K562 (cell line): ENCODE data around the gene NDC1. TPM values are rescaled to one million over a fixed set of nuclear protein-coding genes. Genes with fewer than 3 reads are reported as not detected.

ENCODE experiments used
- ATAC-seq: fragments of 200-7000 bp; cut with Tn5 transposase; 3 replicates; pipeline ENCODE4 v1.9.1; 2020; ENCODE audit warnings: moderate library complexity
- BruUV-seq: library from RNA; stranded (reverse); fragments of 400-500 nt; replicated peaks from 2 replicates; lab custom pipeline; 2021; lab: Mats Ljungman, UMichigan
- CTCF ChIA-PET: fragments of 300-600 bp; formaldehyde crosslinking; extraction: SDS; loops from one replicate; lab custom pipeline; 2021; ENCODE audit warnings: low intra/inter-chr PET ratio; lab: Yijun Ruan, JAX
- POLR2A ChIA-PET: fragments of 300-600, 350-650 bp; sonication (Branson Sonifier 250); formaldehyde crosslinking; extraction: SDS; loops from one replicate; lab custom pipeline; 2021; ENCODE audit warnings: antibody characterized with exemption, inconsistent platforms; lab: Yijun Ruan, JAX
- DNase-seq, 4 experiments: peaks; one replicate each; pipeline versions ENCODE4 v3.0.0 to v3.0.0-alpha.2; 2011 to 2018; ENCODE audit warnings: low spot score in 3 of 4, mixed read lengths in 3 of 4; ENCODE audit errors: extremely low read depth in 1 of 4
- FAIRE-seq: peaks from 2 replicates; lab custom pipeline; 2011; peaks lifted over from hg19 to GRCh38; lab: Jason Lieb, UNC
- H2AFZ ChIP-seq: 2 replicates; pipeline ENCODE4 v1.6.0; 2011; ENCODE audit warnings: low read depth, low read length, control low read depth, inconsistent platforms
- H3K27ac ChIP-seq: fragments of 200-600 bp; 3 replicates; pipeline ENCODE4 v1.8.0; 2011; ENCODE audit warnings: low read depth, mild to moderate bottlenecking, control low read depth, inconsistent platforms, low read length, moderate library complexity, mixed read lengths; ENCODE audit errors: extremely low read depth
- H3K27me3 ChIP-seq, 2 experiments: fragments of 300-600 bp in 1 of 2; 2 replicates in 1 of 2; 3 replicates in 1 of 2; pipeline versions ENCODE4 v1.6.0 to v1.8.0; 2011; ENCODE audit warnings: inconsistent platforms in 2 of 2, low read length in 2 of 2, mild to moderate bottlenecking in 1 of 2, mixed read lengths in 1 of 2, moderate library complexity in 1 of 2; ENCODE audit not compliant: control insufficient read depth in 2 of 2, insufficient read depth in 2 of 2
- H3K36me3 ChIP-seq: fragments of 300-600 bp; 3 replicates; pipeline ENCODE4 v1.8.0; 2011; ENCODE audit warnings: mild to moderate bottlenecking, low read length, inconsistent platforms; ENCODE audit not compliant: control insufficient read depth, insufficient read depth
- H3K4me1 ChIP-seq, 2 experiments: fragments of 200-600 bp in 1 of 2; replicated peaks in 1 of 2; 2 replicates in 1 of 2; 3 replicates in 1 of 2; pipeline versions ENCODE4 v1.5.1 to v1.8.0; 2011; ENCODE audit warnings: inconsistent platforms in 2 of 2, low read length in 2 of 2, mild to moderate bottlenecking in 1 of 2, mixed read lengths in 1 of 2, moderate library complexity in 1 of 2; ENCODE audit not compliant: control insufficient read depth in 2 of 2, insufficient read depth in 2 of 2
- H3K4me2 ChIP-seq: 2 replicates; pipeline ENCODE4 v1.6.1; 2011; ENCODE audit warnings: low read length, control low read depth, inconsistent platforms, mixed read lengths; ENCODE audit not compliant: insufficient read depth
- H3K4me3 ChIP-seq: fragments of 200-600 bp; sonication (generic), shearing (Covaris generic); 2 replicates; pipeline ENCODE4 v1.5.1; 2016; ENCODE audit warnings: control low read depth, inconsistent platforms
- H3K79me2 ChIP-seq: fragments of 200-600 bp; 3 replicates; pipeline ENCODE4 v1.8.0; 2011; ENCODE audit warnings: low read length, inconsistent platforms; ENCODE audit not compliant: control insufficient read depth, insufficient read depth
- H3K9ac ChIP-seq, 2 experiments: 2 replicates each; pipeline versions ENCODE4 v1.6.0 to v1.6.1; 2011; ENCODE audit warnings: low read depth in 2 of 2, low read length in 2 of 2, control low read depth in 1 of 2, inconsistent platforms in 1 of 2, mild to moderate bottlenecking in 1 of 2, mixed read lengths in 1 of 2; ENCODE audit not compliant: insufficient read depth in 1 of 2
- H3K9me1 ChIP-seq: one replicate; pipeline ENCODE4 v1.6.0; 2011; ENCODE audit warnings: inconsistent platforms, mild to moderate bottlenecking, low read length, moderate library complexity; ENCODE audit not compliant: control insufficient read depth, insufficient read depth
- H3K9me3 ChIP-seq: replicated peaks from 2 replicates; pipeline ENCODE4 v1.5.1; 2011; ENCODE audit warnings: low read depth, low read length, inconsistent platforms; ENCODE audit not compliant: control insufficient read depth, insufficient read depth
- H4K20me1 ChIP-seq: replicated peaks from 2 replicates; pipeline ENCODE4 v1.6.1; 2011; ENCODE audit warnings: low read length, inconsistent platforms, mixed read lengths; ENCODE audit not compliant: control insufficient read depth, insufficient read depth
- CREBBP ChIP-seq: IDR thresholded peaks from one replicate; pipeline ENCODE4 v1.6.1; 2012; ENCODE audit warnings: low read depth, mild to moderate bottlenecking, control low read depth, inconsistent platforms, low read length
- EGR1 ChIP-seq: fragments of 450-650 bp; conservative IDR thresholded peaks from 2 replicates; pipeline ENCODE4 v1.6.1; 2017; ENCODE audit warnings: mild to moderate bottlenecking
- HNRNPUL1 ChIP-seq: fragments of 200-400 bp; formaldehyde crosslinking; IDR thresholded peaks from 2 replicates; pipeline ENCODE4 v1.6.1; 2017; ENCODE audit warnings: low read length
- MBD2 ChIP-seq: sonication (generic); IDR thresholded peaks from 2 replicates; pipeline ENCODE4 v1.6.1; 2016; ENCODE audit warnings: low read depth, borderline replicate concordance
- POU5F1 ChIP-seq: fragments of 150-350 bp; IDR thresholded peaks from 2 replicates; pipeline ENCODE4 v1.6.1; 2014; ENCODE audit warnings: borderline replicate concordance, low read length, low read depth, mild to moderate bottlenecking; ENCODE audit not compliant: partially characterized antibody
- RBM39 ChIP-seq: fragments of 200-400 bp; formaldehyde crosslinking; optimal IDR thresholded peaks from 2 replicates; pipeline ENCODE3; 2018; ENCODE audit warnings: low read depth, low read length
- SAP30 ChIP-seq: fragments of 200-600 bp; sonication (generic); IDR thresholded peaks from 2 replicates; pipeline ENCODE4 v1.6.1; 2012; ENCODE audit warnings: borderline replicate concordance, low read depth, mild to moderate bottlenecking, moderate library complexity, low read length, control low read depth, inconsistent platforms; ENCODE audit not compliant: insufficient read depth, poor library complexity, severe bottlenecking
- SMARCC2 ChIP-seq: fragments of 450-650 bp; IDR thresholded peaks from 2 replicates; pipeline ENCODE4 v1.6.1; 2017; ENCODE audit warnings: antibody characterized with exemption, moderate library complexity, mild to moderate bottlenecking, low read depth
- SRSF1 ChIP-seq: fragments of 200-400 bp; formaldehyde crosslinking; IDR thresholded peaks from 2 replicates; pipeline ENCODE4 v1.6.1; 2017; ENCODE audit warnings: mild to moderate bottlenecking, low read depth, low read length, moderate library complexity
- SUPT5H ChIP-seq: fragments of 450-650 bp; IDR thresholded peaks from 2 replicates; pipeline ENCODE4 v1.6.1; 2016
- ZNF551 ChIP-seq: fragments of 250-450 bp; sonication (Bioruptor Pico); IDR thresholded peaks from 2 replicates; pipeline ENCODE4 v1.5.0; 2021; ENCODE audit warnings: mild to moderate bottlenecking, moderate library complexity
- ZNF830 ChIP-seq: fragments of 250-450 bp; sonication (Bioruptor Pico); IDR thresholded peaks from 2 replicates; pipeline ENCODE4 v1.5.0; 2021; ENCODE audit warnings: mild to moderate bottlenecking
- WGBS: fragments of 100-300 bp; shearing (Covaris generic); methylation state at CpG from one replicate; pipeline ENCODE4 v1.1.6; 2016; ENCODE audit warnings: low coverage, mixed read lengths; ENCODE audit not compliant: insufficient coverage; ENCODE audit errors: missing lambda C conversion rate; 5-methylcytosine and 5-hydroxymethylcytosine counted together
- in situ Hi-C: fragments of 300-500 bp; cut with MboI; formaldehyde crosslinking; loops from 4 replicates; pipeline ENCODE4 v1.15.0; 2018; ENCODE audit warnings: inconsistent platforms, mixed read lengths
- intact Hi-C: fragments of 100-400 bp; cut with micrococcal nuclease; formaldehyde crosslinking; loops from 2 replicates; pipeline ENCODE4 v1.14.2; 2022
- polyA plus RNA-seq, 8 experiments: library from polyadenylated mRNA; depleted of rRNA in 4 of 8; stranded (reverse) in 5 of 8; unstranded in 3 of 8; fragments of >200 nt; fragmentation: Nextera tagmentation in 2 of 8; fragmentation: Illumina TruSeq in 1 of 8; extraction: Ambion mirVana in 2 of 8; extraction: Trizol in 1 of 8; gene quantifications; 2 replicates each; pipeline versions ENCODE4 v1.2.1 to v1.2.3, GENCODE V29; 2011 to 2014; ENCODE audit warnings: inconsistent platforms in 1 of 8, missing spikeins in 1 of 8
- total RNA-seq, 7 experiments: library from RNA; depleted of rRNA in 6 of 7; stranded (reverse); fragments of >200 nt in 6 of 7; fragmentation: Illumina TruSeq in 2 of 7; extraction: Trizol in 2 of 7; gene quantifications; 2 replicates each; pipeline versions ENCODE4 v1.2.1 to v1.2.3, GENCODE V29; 2011 to 2021; ENCODE audit warnings: low replicate concordance in 1 of 7
- TF ChIP-seq, protein P1 (sequence below): fragments of 450-650 bp; formaldehyde crosslinking; conservative IDR thresholded peaks from 2 replicates; pipeline ENCODE4 v1.4.0; 2022; ENCODE audit warnings: mild to moderate bottlenecking, missing genetic modification characterization
- TF ChIP-seq, protein P2 (sequence below): fragments of 200-800 bp; sonication (Bioruptor generic); IDR thresholded peaks from 2 replicates; pipeline ENCODE4 v1.6.1; 2017; ENCODE audit warnings: missing genetic modification characterization, missing compliant biosample characterization
- TF ChIP-seq, protein P3 (sequence below), 2 experiments: fragments of 450-650 bp; IDR thresholded peaks; 2 replicates each; pipeline ENCODE4 v1.6.1; 2016

The NDC1 gene
- total and polyA plus RNA-seq, 9 of the 15 experiments (the other 6 are each of a cell fraction or from before 2014, with no cell fraction given) = 26.9 to 102 (median 64.5) TPM

DNA sequence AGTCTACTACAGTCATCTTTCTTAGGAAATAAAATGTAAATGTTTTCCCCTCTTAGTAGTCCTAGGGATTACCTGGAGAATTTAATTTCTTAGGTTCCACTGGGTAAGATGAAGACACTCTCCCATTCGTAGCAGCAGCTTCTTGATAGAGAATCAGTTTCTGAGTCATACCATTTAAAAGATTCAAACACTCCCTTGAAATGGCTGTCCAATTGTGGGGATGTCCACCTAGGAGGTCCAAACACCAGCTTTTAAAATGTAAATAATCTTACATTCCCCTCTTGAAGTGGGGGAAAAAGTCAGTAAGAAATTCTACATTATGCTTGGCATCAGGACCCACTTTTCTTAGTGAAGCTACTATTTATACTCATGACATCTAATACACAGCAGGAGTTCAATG lies 37.5 kb downstream of the NDC1 start (continued):
- TF ChIP-seq, protein P1, sequence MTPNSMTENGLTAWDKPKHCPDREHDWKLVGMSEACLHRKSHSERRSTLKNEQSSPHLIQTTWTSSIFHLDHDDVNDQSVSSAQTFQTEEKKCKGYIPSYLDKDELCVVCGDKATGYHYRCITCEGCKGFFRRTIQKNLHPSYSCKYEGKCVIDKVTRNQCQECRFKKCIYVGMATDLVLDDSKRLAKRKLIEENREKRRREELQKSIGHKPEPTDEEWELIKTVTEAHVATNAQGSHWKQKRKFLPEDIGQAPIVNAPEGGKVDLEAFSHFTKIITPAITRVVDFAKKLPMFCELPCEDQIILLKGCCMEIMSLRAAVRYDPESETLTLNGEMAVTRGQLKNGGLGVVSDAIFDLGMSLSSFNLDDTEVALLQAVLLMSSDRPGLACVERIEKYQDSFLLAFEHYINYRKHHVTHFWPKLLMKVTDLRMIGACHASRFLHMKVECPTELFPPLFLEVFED (CRISPR knock-in tag) = no peak
- no peak for TF ChIP-seq ZNF551 (CRISPR knock-in tag)
- TF ChIP-seq MBD2 = no peak
- TF ChIP-seq, protein P2, sequence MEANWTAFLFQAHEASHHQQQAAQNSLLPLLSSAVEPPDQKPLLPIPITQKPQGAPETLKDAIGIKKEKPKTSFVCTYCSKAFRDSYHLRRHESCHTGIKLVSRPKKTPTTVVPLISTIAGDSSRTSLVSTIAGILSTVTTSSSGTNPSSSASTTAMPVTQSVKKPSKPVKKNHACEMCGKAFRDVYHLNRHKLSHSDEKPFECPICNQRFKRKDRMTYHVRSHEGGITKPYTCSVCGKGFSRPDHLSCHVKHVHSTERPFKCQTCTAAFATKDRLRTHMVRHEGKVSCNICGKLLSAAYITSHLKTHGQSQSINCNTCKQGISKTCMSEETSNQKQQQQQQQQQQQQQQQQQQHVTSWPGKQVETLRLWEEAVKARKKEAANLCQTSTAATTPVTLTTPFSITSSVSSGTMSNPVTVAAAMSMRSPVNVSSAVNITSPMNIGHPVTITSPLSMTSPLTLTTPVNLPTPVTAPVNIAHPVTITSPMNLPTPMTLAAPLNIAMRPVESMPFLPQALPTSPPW (CRISPR knock-in tag) = no peak
- TF ChIP-seq, all 486 proteins: peak for 0

DNA sequence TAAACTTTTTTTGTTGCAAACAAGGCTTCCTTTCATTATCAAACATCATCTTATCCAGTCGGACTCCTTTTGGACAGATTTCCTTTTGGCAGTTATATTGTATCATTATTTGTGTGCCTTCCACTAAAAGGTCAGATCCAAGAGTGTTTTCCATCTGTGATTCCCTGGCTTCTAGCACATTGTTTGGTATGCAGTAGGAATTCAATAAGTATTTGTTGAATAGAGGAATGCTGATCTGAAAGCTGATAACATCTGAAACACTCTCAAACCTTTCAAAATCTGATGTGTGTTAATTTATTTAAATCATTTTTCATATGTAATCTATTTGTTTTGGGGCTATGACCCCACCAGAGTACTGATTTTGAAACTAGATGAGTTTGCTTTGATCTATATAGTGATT lies 39.0 kb downstream of the NDC1 start:
- 75% methylated on average over 1 of the region's 1 CpG for WGBS
- no peaks in the 10 kb centered on the region for H3K9me3 ChIP-seq
- CTCF ChIA-PET = no interaction called here
- 0 out of 2 replicates have a peak, but pooled peaks cover 2% of the 10 kb centered on the region for H4K20me1 ChIP-seq
- no peak overlapping the region for H3K9ac ChIP-seq
- no peak for FAIRE-seq
- no peaks in the 10 kb centered on the region for H3K27me3 ChIP-seq
- no peak for ATAC-seq
- no peak overlapping the region for H3K4me2 ChIP-seq
- in situ Hi-C loops (no loop called here), intact Hi-C loops (no loop called here)
- no peak overlapping the region for H2AFZ ChIP-seq
- H3K36me3 ChIP-seq = peaks cover 95% of the 10 kb centered on the region
- H3K4me1 ChIP-seq = no peaks in the 10 kb centered on the region
- H3K79me2 ChIP-seq = no peaks in the 10 kb centered on the region
- H3K27ac ChIP-seq = no peak overlapping the region
- BruUV-seq = no TSS peak
- no peaks in the 10 kb centered on the region for H3K9me1 ChIP-seq
- H3K4me3 ChIP-seq = no peak overlapping the region
- POLR2A ChIA-PET = interaction anchor here (1.6 kb wide), 1 partner anchor 24 kb away, joined by 3 read pairs; no protein-coding TSS in a partner anchor
- no peak for DNase-seq
- TF ChIP-seq SRSF1 (no peak), CREBBP (no peak), HNRNPUL1 (no peak), RBM39 (no peak), POU5F1 (no peak), ZNF830 (CRISPR knock-in tag) (no peak), SAP30 (no peak), SUPT5H (no peak), SMARCC2 (no peak), EGR1 (no peak)
- TF ChIP-seq, protein P3, sequence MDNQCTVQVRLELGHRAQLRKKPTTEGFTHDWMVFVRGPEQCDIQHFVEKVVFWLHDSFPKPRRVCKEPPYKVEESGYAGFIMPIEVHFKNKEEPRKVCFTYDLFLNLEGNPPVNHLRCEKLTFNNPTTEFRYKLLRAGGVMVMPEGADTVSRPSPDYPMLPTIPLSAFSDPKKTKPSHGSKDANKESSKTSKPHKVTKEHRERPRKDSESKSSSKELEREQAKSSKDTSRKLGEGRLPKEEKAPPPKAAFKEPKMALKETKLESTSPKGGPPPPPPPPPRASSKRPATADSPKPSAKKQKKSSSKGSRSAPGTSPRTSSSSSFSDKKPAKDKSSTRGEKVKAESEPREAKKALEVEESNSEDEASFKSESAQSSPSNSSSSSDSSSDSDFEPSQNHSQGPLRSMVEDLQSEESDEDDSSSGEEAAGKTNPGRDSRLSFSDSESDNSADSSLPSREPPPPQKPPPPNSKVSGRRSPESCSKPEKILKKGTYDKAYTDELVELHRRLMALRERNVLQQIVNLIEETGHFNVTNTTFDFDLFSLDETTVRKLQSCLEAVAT (IDR thresholded peaks at IDR 0.05) = no peak
